Activated B cell treated with CpG ODN at 0.5 μM for 24 hours (primary cell): ENCODE measurements around the gene MORC2. TPM values are rescaled to one million over a fixed set of nuclear protein-coding genes. Genes with fewer than 3 reads are reported as not detected.
A peak's percentile ranks its signal among the peaks of the same experiment; 100 is the strongest.

Source experiments
- ATAC-seq: fragments of 200-7000 bp; cut with Tn5 transposase; one replicate; pipeline ENCODE4 v1.10.0; 2021; ENCODE audit warnings: low read depth, mild to moderate bottlenecking, moderate library complexity
- CTCF ChIA-PET: fragments of 350-600 bp; sonication (Branson Sonifier 250); formaldehyde crosslinking; loops from one replicate; lab custom pipeline; 2021; ENCODE audit warnings: antibody characterized with exemption; lab: Charles Lee
- POLR2A ChIA-PET: fragments of 350-600 bp; sonication (Branson Sonifier 250); formaldehyde crosslinking; loops from one replicate; lab custom pipeline; 2021; ENCODE audit warnings: antibody characterized with exemption; lab: Charles Lee
- DNase-seq: peaks from one replicate; pipeline ENCODE4 v3.0.0; 2022
- H3K27ac Mint-ChIP-seq: one replicate; pipeline ENCODE4 v1.8.0; 2020; ENCODE audit warnings: mixed read lengths
- H3K27me3 Mint-ChIP-seq: one replicate; pipeline ENCODE4 v1.8.0; 2021; ENCODE audit warnings: mixed read lengths
- H3K36me3 Mint-ChIP-seq: one replicate; pipeline ENCODE4 v1.8.0; 2021; ENCODE audit warnings: low read depth, mixed read lengths
- H3K4me1 Mint-ChIP-seq: one replicate; pipeline ENCODE4 v1.8.0; 2021; ENCODE audit warnings: mixed read lengths
- H3K4me3 Mint-ChIP-seq: one replicate; pipeline ENCODE4 v1.8.0; 2020; ENCODE audit warnings: mild to moderate bottlenecking, mixed read lengths
- H3K9me3 Mint-ChIP-seq: one replicate; pipeline ENCODE4 v1.8.0; 2020; ENCODE audit warnings: mixed read lengths
- intact Hi-C: fragments of 100-400 bp; cut with micrococcal nuclease; formaldehyde crosslinking; loops from one replicate; pipeline ENCODE4 v1.15.1; 2024
- total RNA-seq: library from RNA; stranded (reverse); gene quantifications from 2 replicates; pipeline ENCODE4 v1.2.3, GENCODE V29; 2022
- TF ChIP-seq, protein P1 (sequence below): fragments of 200-600 bp; IDR thresholded peaks from one replicate; pipeline ENCODE4 v1.8.0; 2022; ENCODE audit warnings: antibody characterized with exemption, mild to moderate bottlenecking

MORC2 gene
- total RNA-seq, 1 donor from 2014 or later: 23.8 TPM

DNA sequence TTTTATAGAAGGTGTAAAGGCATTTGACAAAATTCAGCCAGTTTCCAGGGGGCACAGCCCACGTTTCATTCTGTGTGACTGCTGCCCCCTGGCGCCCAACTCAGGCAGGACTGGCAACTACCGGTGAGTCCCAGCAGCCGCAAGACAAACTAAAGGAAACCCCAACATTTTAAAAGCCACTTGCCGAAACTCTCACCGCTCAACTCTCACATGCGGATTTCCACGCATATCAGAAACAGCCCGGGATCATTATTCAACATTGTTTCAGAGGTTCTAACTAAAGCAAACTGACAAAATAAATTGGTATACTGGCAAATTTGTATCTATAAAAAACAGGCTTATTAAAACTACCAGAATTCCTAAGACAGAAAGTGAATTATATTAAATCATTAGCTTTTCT, 48.2 kb downstream of the MORC2 start:
- peaks cover 8% of the 10 kb centered on the region for H3K36me3 Mint-ChIP-seq
- H3K4me1 Mint-ChIP-seq: peaks cover 10% of the 10 kb centered on the region
- H3K27me3 Mint-ChIP-seq: no peaks in the 10 kb centered on the region
- ATAC-seq: peak; percentile 71
- POLR2A ChIA-PET: interaction anchor here (0.7 kb wide), 1 partner anchor 279 kb away, joined by 9 read pairs; no protein-coding TSS in a partner anchor
- CTCF ChIA-PET: interaction anchor here (0.6 to 3.7 kb wide), 10 partner anchors 10 to 320 kb away, joined by 3 to 51 read pairs (median 4); partner anchors contain the start of gene SLC35E4
- intact Hi-C loops: loop anchor here (1.0 to 10.0 kb wide), 5 partner anchors 49 to 656 kb away; partner anchors contain the start of genes OSM, PES1 and TUG1
- H3K27ac Mint-ChIP-seq: no peak overlapping the region
- H3K4me3 Mint-ChIP-seq: peak overlapping the region; percentile 58
- TF ChIP-seq, protein P1, sequence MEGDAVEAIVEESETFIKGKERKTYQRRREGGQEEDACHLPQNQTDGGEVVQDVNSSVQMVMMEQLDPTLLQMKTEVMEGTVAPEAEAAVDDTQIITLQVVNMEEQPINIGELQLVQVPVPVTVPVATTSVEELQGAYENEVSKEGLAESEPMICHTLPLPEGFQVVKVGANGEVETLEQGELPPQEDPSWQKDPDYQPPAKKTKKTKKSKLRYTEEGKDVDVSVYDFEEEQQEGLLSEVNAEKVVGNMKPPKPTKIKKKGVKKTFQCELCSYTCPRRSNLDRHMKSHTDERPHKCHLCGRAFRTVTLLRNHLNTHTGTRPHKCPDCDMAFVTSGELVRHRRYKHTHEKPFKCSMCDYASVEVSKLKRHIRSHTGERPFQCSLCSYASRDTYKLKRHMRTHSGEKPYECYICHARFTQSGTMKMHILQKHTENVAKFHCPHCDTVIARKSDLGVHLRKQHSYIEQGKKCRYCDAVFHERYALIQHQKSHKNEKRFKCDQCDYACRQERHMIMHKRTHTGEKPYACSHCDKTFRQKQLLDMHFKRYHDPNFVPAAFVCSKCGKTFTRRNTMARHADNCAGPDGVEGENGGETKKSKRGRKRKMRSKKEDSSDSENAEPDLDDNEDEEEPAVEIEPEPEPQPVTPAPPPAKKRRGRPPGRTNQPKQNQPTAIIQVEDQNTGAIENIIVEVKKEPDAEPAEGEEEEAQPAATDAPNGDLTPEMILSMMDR: peak; percentile 97
- DNase-seq: peak; percentile 72
- H3K9me3 Mint-ChIP-seq: peaks cover under 1% of the 10 kb centered on the region

DNA sequence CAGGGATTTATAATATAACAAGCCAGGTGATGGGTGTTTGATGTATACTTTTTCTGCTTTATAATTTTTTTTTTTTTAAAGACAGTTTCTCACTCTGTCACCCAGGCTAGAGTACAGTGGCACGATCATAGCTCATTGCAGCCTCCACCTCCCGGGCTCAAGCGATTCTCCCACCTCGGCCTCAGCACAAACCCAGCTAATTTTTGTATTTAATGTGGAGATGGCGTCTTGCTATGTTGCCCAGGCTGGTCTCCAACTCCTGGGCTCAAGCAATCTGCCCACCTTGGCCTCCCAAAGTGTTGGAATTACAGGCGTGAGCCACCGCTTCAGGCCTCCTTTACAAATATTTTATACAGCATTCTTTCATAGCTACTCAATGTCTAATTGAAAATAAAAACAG, 48.6 kb downstream of the MORC2 start:
- no peaks in the 10 kb centered on the region for H3K27me3 Mint-ChIP-seq
- POLR2A ChIA-PET: interaction anchor here (0.7 kb wide), 1 partner anchor 279 kb away, joined by 9 read pairs; no protein-coding TSS in a partner anchor
- H3K9me3 Mint-ChIP-seq: peaks cover 2% of the 10 kb centered on the region
- no peak for DNase-seq
- H3K4me1 Mint-ChIP-seq: peaks cover 10% of the 10 kb centered on the region
- intact Hi-C loops: loop anchor here (1.0 to 10.0 kb wide), 5 partner anchors 49 to 655 kb away; partner anchors contain the start of genes OSM, PES1 and TUG1
- CTCF ChIA-PET: interaction anchor here (0.6 to 3.7 kb wide), 14 partner anchors 10 to 371 kb away, joined by 3 to 51 read pairs (median 3); partner anchors contain the start of gene SLC35E4
- no peak for ATAC-seq
- no peak overlapping the region for H3K4me3 Mint-ChIP-seq
- peaks cover 5% of the 10 kb centered on the region for H3K36me3 Mint-ChIP-seq
- TF ChIP-seq, protein P1: no peak
- no peak overlapping the region for H3K27ac Mint-ChIP-seq

DNA sequence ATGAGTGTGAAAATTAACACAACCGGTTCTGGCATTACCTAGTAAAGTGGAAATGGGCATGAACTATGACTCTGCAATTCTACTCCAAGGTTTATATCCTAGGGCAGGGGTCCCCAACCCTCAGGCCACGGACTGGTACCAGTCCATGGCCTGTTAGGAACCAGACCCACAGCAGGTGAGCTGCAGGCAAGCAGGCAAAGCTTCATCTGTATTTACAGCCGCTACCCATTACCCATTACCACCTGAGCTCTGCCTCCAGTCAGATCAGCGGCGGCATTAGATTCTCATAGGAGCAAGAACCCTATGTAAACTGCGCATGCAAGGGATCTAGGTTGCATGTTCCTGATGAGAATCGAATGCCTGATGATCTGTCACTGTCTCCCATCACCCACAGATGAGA, 49.8 kb downstream of the MORC2 start:
- ChIA-PET CTCF (interaction anchor here (0.6 to 3.7 kb wide), 4 partner anchors 9 to 288 kb away, joined by 3 to 51 read pairs (median 7); partner anchors contain the start of gene SLC35E4), POLR2A (no interaction called here)
- no peak overlapping the region for H3K27ac Mint-ChIP-seq
- H3K4me3 Mint-ChIP-seq: no peak overlapping the region
- no peak for DNase-seq
- H3K27me3 Mint-ChIP-seq: no peaks in the 10 kb centered on the region
- peaks cover 2% of the 10 kb centered on the region for H3K9me3 Mint-ChIP-seq
- intact Hi-C loops: no loop called here
- TF ChIP-seq, protein P1: no peak
- H3K4me1 Mint-ChIP-seq: peaks cover 10% of the 10 kb centered on the region
- ATAC-seq: no peak
- no peaks in the 10 kb centered on the region for H3K36me3 Mint-ChIP-seq

DNA sequence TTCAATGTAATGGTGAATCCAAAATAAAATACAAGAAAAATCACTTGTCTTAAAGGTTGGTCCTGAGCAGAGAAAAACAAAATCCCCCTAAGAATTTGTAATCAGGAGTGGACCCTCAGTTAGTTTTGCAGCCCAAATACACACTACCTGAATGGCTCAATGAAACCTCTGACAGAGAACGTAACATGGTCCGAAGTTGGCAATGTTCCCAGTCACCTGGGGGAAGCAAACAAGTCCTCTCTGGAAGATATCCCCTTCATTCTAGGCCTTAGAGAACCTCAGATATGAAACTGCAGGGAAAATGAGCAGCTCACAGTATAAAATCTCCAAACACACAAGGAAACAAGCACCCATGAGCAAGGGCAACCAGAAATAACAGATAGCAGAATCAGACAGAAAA, 58.2 kb downstream of the MORC2 start:
- Mint-ChIP-seq H3K4me1 (no peaks in the 10 kb centered on the region), H3K27ac (no peak overlapping the region), H3K4me3 (no peak overlapping the region), H3K27me3 (no peaks in the 10 kb centered on the region), H3K36me3 (peaks cover 10% of the 10 kb centered on the region), H3K9me3 (peaks cover under 1% of the 10 kb centered on the region)
- intact Hi-C loops: no loop called here
- TF ChIP-seq, protein P1: no peak
- ChIA-PET CTCF (interaction anchor here (2.4 kb wide), 1 partner anchor 9 kb away, joined by 10 read pairs; no protein-coding TSS in a partner anchor), POLR2A (interaction anchor here (0.5 kb wide), 1 partner anchor 341 kb away, joined by 3 read pairs; no protein-coding TSS in a partner anchor)
- DNase-seq (no peak), ATAC-seq (no peak)

DNA sequence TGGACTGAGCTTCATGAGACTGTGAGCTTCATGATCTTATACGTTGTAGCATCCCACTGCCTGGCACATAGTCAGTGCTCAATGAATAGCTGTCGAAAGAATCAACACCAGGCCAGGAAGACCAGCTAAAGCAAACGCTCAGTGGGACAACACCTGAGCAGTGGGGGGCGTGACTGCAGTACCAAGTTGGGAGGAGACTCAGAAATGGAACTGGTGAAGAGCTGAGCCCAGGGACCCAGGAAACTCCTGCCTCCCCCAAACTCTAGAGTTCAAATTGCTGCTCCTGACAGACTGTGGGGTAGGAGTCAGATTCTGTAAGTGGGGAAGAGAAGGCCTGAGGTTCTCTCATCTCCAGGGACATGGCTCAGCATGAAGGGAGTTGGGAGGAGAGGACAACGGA, 59.3 kb downstream of the MORC2 start:
- TF ChIP-seq, protein P1: no peak
- POLR2A ChIA-PET: no interaction called here
- CTCF ChIA-PET: interaction anchor here (2.4 kb wide), 1 partner anchor 10 kb away, joined by 10 read pairs; no protein-coding TSS in a partner anchor
- Mint-ChIP-seq H3K4me3 (no peak overlapping the region), H3K4me1 (no peaks in the 10 kb centered on the region), H3K27me3 (no peaks in the 10 kb centered on the region), H3K36me3 (peaks cover 10% of the 10 kb centered on the region), H3K27ac (no peak overlapping the region), H3K9me3 (no peaks in the 10 kb centered on the region)
- intact Hi-C loops: no loop called here
- ATAC-seq (no peak), DNase-seq (no peak)
